Hepatocyte (in vitro differentiated cells): ENCODE measurements around the gene SRRM2.

Source experiments
- EZH2 ChIP-seq: fragments of 200-600 bp; sonication (generic); IDR thresholded peaks from 2 replicates; pipeline ENCODE4 v1.6.1; 2016; ENCODE audit warnings: antibody characterized with exemption, mild to moderate bottlenecking, borderline replicate concordance
- EZH2phosphoT487 ChIP-seq: fragments of 200-600 bp; sonication (generic); IDR thresholded peaks from one replicate; pipeline ENCODE4 v1.6.1; 2018; ENCODE audit warnings: antibody characterized with exemption, mild to moderate bottlenecking, low read depth, moderate library complexity; ENCODE audit not compliant: unreplicated experiment, severe bottlenecking
- TF ChIP-seq, protein P1 (sequence below): fragments of 200-600 bp; sonication (generic); IDR thresholded peaks from 2 replicates; pipeline ENCODE4 v1.5.1; 2016; ENCODE audit warnings: antibody characterized with exemption, mild to moderate bottlenecking; ENCODE audit not compliant: poor library complexity

DNA sequence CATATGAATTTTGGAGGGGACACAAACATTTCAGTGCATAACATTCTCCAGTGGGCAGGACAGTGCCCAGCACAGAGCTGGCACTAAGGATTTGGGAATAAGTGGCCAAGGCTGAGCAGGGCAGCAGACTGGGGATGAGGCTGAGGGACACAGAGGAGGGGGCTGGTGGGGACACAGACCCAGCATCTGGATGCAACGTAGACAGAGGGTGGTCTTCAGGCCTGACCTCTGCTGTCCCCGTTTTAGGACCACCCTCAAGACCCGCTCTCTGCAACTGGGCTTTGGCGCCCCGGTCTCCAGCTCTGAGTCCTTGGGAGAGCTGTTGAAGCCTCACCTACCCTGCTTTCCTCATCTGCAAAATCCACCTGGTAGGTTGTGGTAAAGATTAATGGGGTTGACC, 38.2 kb downstream of the SRRM2 start:
- TF ChIP-seq, protein P1, sequence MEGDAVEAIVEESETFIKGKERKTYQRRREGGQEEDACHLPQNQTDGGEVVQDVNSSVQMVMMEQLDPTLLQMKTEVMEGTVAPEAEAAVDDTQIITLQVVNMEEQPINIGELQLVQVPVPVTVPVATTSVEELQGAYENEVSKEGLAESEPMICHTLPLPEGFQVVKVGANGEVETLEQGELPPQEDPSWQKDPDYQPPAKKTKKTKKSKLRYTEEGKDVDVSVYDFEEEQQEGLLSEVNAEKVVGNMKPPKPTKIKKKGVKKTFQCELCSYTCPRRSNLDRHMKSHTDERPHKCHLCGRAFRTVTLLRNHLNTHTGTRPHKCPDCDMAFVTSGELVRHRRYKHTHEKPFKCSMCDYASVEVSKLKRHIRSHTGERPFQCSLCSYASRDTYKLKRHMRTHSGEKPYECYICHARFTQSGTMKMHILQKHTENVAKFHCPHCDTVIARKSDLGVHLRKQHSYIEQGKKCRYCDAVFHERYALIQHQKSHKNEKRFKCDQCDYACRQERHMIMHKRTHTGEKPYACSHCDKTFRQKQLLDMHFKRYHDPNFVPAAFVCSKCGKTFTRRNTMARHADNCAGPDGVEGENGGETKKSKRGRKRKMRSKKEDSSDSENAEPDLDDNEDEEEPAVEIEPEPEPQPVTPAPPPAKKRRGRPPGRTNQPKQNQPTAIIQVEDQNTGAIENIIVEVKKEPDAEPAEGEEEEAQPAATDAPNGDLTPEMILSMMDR: no peak
- no peak for TF ChIP-seq EZH2phosphoT487
- no peak for TF ChIP-seq EZH2
